GM12878 (cell line): Measurements from ENCODE around the gene SEMA5A. TPM values are rescaled to one million over a fixed set of nuclear protein-coding genes. Genes with fewer than 3 reads are reported as not detected.

Experiments used
- CBX5 ChIP-seq: sonication (generic); IDR thresholded peaks from 2 replicates; pipeline ENCODE4 v1.6.1; 2016; ENCODE audit warnings: low read depth, moderate library complexity, mild to moderate bottlenecking, inconsistent platforms
- CREM ChIP-seq: IDR thresholded peaks from 2 replicates; pipeline ENCODE4 v1.6.1; 2014; ENCODE audit warnings: antibody characterized with exemption, low read depth
- MEF2A ChIP-seq: IDR thresholded peaks from 2 replicates; pipeline ENCODE4 v1.6.1; 2011; ENCODE audit warnings: low read depth, mild to moderate bottlenecking, low read length, moderate library complexity; ENCODE audit not compliant: insufficient read depth
- MTA2 ChIP-seq: fragments of 450-650 bp; IDR thresholded peaks from 2 replicates; pipeline ENCODE4 v1.6.1; 2016; ENCODE audit warnings: low read depth, mild to moderate bottlenecking, moderate library complexity
- RAD21 ChIP-seq: IDR thresholded peaks from 2 replicates; pipeline ENCODE4 v1.6.1; 2011; ENCODE audit warnings: mild to moderate bottlenecking, low read depth, low read length, moderate library complexity; ENCODE audit not compliant: insufficient read depth
- SUZ12 ChIP-seq: fragments of 200-600 bp; sonication (generic); IDR thresholded peaks from one replicate; pipeline ENCODE4 v1.6.1; 2018; ENCODE audit warnings: antibody characterized with exemption, mild to moderate bottlenecking; ENCODE audit not compliant: unreplicated experiment
- polyA plus RNA-seq, 11 experiments: library from polyadenylated mRNA; depleted of rRNA in 4 of 11; unstranded in 6 of 11; stranded (reverse) in 5 of 11; fragments of >200 nt; fragmentation: Nextera tagmentation in 4 of 11; fragmentation: Illumina TruSeq in 1 of 11; extraction: Ambion mirVana in 4 of 11; extraction: Trizol in 1 of 11; gene quantifications; 1 replicate in 1 of 11; 2 replicates in 10 of 11; pipeline versions ENCODE4 v1.2.1 to v1.2.3, GENCODE V29; 2011 to 2016; ENCODE audit warnings: inconsistent platforms in 2 of 11, missing spikeins in 2 of 11, low read depth in 1 of 11
- total RNA-seq, 4 experiments: library from RNA; depleted of rRNA in 3 of 4; stranded (reverse); fragments of >200 nt in 3 of 4; fragmentation: Illumina TruSeq in 1 of 4; extraction: Trizol in 1 of 4; gene quantifications; 2 replicates each; pipeline versions ENCODE4 v1.2.1 to v1.2.3, GENCODE V29; 2013 to 2021
- TF ChIP-seq, protein P1 (sequence below): fragments of 450-650 bp; IDR thresholded peaks from 2 replicates; pipeline ENCODE4 v1.6.1; 2017; ENCODE audit warnings: low read depth, mild to moderate bottlenecking, moderate library complexity
- TF ChIP-seq, protein P2 (sequence below): IDR thresholded peaks from 2 replicates; pipeline ENCODE4 v1.6.1; 2012; ENCODE audit warnings: low read depth, low read length, improper control_type of control experiment
- TF ChIP-seq, protein P3 (sequence below): fragments of 450-650 bp; conservative IDR thresholded peaks from 2 replicates; pipeline ENCODE4 v1.6.1; 2017; ENCODE audit warnings: mild to moderate bottlenecking, moderate library complexity
- TF ChIP-seq, protein P4 (sequence below): IDR thresholded peaks from 2 replicates; pipeline ENCODE4 v1.6.1; 2011; ENCODE audit warnings: borderline replicate concordance, low read depth, mild to moderate bottlenecking, moderate library complexity, low read length; ENCODE audit not compliant: insufficient read depth, poor library complexity, severe bottlenecking

SEMA5A gene
- total and polyA plus RNA-seq, 10 of the 15 experiments (the other 5 are each of a cell fraction or from before 2014, with no cell fraction given): 0.03 to 2.4 (median 0.09) TPM; not detected in 1

DNA sequence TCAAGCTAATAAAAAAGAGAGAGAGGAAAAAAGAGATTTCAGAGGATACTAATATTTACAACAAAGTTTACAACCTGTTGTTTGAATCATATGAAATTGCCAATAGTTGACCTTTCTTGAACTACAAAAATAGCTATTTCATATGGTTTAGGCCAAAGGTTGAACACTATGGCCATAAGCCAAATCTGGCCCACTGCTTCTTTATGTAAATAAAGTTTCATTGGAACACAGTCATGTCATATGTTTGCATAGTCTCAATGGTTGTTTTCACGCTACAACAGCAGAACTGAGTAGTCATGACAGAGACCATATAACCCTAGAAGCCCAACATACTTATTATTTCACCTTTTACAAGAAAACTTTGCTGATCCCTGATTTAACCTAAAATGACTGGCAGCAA lies 20.9 kb downstream of the SEMA5A start (continued):
- TF ChIP-seq, protein P1, sequence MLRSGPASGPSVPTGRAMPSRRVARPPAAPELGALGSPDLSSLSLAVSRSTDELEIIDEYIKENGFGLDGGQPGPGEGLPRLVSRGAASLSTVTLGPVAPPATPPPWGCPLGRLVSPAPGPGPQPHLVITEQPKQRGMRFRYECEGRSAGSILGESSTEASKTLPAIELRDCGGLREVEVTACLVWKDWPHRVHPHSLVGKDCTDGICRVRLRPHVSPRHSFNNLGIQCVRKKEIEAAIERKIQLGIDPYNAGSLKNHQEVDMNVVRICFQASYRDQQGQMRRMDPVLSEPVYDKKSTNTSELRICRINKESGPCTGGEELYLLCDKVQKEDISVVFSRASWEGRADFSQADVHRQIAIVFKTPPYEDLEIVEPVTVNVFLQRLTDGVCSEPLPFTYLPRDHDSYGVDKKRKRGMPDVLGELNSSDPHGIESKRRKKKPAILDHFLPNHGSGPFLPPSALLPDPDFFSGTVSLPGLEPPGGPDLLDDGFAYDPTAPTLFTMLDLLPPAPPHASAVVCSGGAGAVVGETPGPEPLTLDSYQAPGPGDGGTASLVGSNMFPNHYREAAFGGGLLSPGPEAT: no peak
- TF ChIP-seq RAD21 (no peak), CREM (no peak), SUZ12 (no peak), CBX5 (no peak), MEF2A (no peak), MTA2 (no peak)
- TF ChIP-seq, protein P2, sequence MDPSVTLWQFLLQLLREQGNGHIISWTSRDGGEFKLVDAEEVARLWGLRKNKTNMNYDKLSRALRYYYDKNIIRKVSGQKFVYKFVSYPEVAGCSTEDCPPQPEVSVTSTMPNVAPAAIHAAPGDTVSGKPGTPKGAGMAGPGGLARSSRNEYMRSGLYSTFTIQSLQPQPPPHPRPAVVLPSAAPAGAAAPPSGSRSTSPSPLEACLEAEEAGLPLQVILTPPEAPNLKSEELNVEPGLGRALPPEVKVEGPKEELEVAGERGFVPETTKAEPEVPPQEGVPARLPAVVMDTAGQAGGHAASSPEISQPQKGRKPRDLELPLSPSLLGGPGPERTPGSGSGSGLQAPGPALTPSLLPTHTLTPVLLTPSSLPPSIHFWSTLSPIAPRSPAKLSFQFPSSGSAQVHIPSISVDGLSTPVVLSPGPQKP: no peak
- TF ChIP-seq, protein P3, sequence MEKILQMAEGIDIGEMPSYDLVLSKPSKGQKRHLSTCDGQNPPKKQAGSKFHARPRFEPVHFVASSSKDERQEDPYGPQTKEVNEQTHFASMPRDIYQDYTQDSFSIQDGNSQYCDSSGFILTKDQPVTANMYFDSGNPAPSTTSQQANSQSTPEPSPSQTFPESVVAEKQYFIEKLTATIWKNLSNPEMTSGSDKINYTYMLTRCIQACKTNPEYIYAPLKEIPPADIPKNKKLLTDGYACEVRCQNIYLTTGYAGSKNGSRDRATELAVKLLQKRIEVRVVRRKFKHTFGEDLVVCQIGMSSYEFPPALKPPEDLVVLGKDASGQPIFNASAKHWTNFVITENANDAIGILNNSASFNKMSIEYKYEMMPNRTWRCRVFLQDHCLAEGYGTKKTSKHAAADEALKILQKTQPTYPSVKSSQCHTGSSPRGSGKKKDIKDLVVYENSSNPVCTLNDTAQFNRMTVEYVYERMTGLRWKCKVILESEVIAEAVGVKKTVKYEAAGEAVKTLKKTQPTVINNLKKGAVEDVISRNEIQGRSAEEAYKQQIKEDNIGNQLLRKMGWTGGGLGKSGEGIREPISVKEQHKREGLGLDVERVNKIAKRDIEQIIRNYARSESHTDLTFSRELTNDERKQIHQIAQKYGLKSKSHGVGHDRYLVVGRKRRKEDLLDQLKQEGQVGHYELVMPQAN: no peak
- TF ChIP-seq, protein P4, sequence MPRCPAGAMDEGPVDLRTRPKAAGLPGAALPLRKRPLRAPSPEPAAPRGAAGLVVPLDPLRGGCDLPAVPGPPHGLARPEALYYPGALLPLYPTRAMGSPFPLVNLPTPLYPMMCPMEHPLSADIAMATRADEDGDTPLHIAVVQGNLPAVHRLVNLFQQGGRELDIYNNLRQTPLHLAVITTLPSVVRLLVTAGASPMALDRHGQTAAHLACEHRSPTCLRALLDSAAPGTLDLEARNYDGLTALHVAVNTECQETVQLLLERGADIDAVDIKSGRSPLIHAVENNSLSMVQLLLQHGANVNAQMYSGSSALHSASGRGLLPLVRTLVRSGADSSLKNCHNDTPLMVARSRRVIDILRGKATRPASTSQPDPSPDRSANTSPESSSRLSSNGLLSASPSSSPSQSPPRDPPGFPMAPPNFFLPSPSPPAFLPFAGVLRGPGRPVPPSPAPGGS: no peak
